Glutamatergic neuron (in vitro differentiated cells): ENCODE data around the gene GMDS. TPM values are rescaled to one million over a fixed set of nuclear protein-coding genes. Genes with fewer than 3 reads are reported as not detected.

Experiments
- DNase-seq: peaks from one replicate; pipeline ENCODE4 v3.0.0; 2022
- H3K27ac Mint-ChIP-seq: one replicate; pipeline ENCODE4 v1.8.0; 2020; ENCODE audit warnings: mild to moderate bottlenecking, mixed read lengths, inconsistent platforms; ENCODE audit not compliant: unreplicated experiment
- H3K27me3 Mint-ChIP-seq: one replicate; pipeline ENCODE4 v1.8.0; 2020; ENCODE audit warnings: mild to moderate bottlenecking, moderate library complexity, mixed read lengths, inconsistent platforms; ENCODE audit not compliant: unreplicated experiment
- H3K36me3 Mint-ChIP-seq: one replicate; pipeline ENCODE4 v1.8.0; 2020; ENCODE audit warnings: mild to moderate bottlenecking, mixed read lengths, inconsistent platforms; ENCODE audit not compliant: unreplicated experiment
- H3K4me1 Mint-ChIP-seq: one replicate; pipeline ENCODE4 v1.8.0; 2020; ENCODE audit warnings: mild to moderate bottlenecking, low read depth, mixed read lengths, inconsistent platforms; ENCODE audit not compliant: unreplicated experiment
- H3K4me3 Mint-ChIP-seq: one replicate; pipeline ENCODE4 v1.8.0; 2020; ENCODE audit warnings: mild to moderate bottlenecking, mixed read lengths, inconsistent platforms; ENCODE audit not compliant: unreplicated experiment
- H3K9me3 Mint-ChIP-seq: one replicate; pipeline ENCODE4 v1.8.0; 2020; ENCODE audit warnings: mild to moderate bottlenecking, moderate library complexity, mixed read lengths, inconsistent platforms; ENCODE audit not compliant: unreplicated experiment
- CTCF ChIP-seq: fragments of 200-600 bp; sonication (generic); IDR thresholded peaks from one replicate; pipeline ENCODE4 v1.5.0; 2021; ENCODE audit not compliant: partially characterized antibody, unreplicated experiment
- total RNA-seq: library from RNA; stranded (reverse); fragmentation: NEBNext Ultra II Directional; extraction: Animal tissue kit (Norgen Biotek cat#: 25700); gene quantifications from one replicate; pipeline ENCODE4 v1.2.1, GENCODE V29; 2021; ENCODE audit not compliant: unreplicated experiment

Gene GMDS
- total RNA-seq, 1 donor from 2014 or later: 8.9 TPM

GRCh38 chr6:2215342-2215741 lies 30.1 kb downstream of the GMDS start:
- Mint-ChIP-seq H3K4me3 (no peak overlapping the region), H3K36me3 (no peaks in the 10 kb centered on the region), H3K27me3 (no peaks in the 10 kb centered on the region), H3K9me3 (peaks cover 2% of the 10 kb centered on the region), H3K4me1 (peaks cover 6% of the 10 kb centered on the region), H3K27ac (no peak overlapping the region)
- no peak for TF ChIP-seq CTCF
- no peak for DNase-seq

GRCh38 chr6:2213086-2213485 lies 32.3 kb downstream of the GMDS start:
- no peak for TF ChIP-seq CTCF
- Mint-ChIP-seq H3K27ac (no peak overlapping the region), H3K27me3 (no peaks in the 10 kb centered on the region), H3K36me3 (no peaks in the 10 kb centered on the region), H3K9me3 (no peaks in the 10 kb centered on the region), H3K4me1 (no peaks in the 10 kb centered on the region), H3K4me3 (no peak overlapping the region)
- no peak for DNase-seq

GRCh38 chr6:2209226-2209809 lies 36.1 kb downstream of the GMDS start:
- no peaks in the 10 kb centered on the region for H3K4me1 Mint-ChIP-seq
- H3K36me3 Mint-ChIP-seq: peaks cover 7% of the 10 kb centered on the region
- peak; percentile 53 for DNase-seq
- H3K27ac Mint-ChIP-seq: no peak overlapping the region
- H3K27me3 Mint-ChIP-seq: no peaks in the 10 kb centered on the region
- no peaks in the 10 kb centered on the region for H3K9me3 Mint-ChIP-seq
- no peak overlapping the region for H3K4me3 Mint-ChIP-seq
- peak; percentile 53 for TF ChIP-seq CTCF

- TF ChIP-seq CTCF: no peak
- H3K4me1 Mint-ChIP-seq: no peaks in the 10 kb centered on the region
- peaks cover 7% of the 10 kb centered on the region for H3K36me3 Mint-ChIP-seq
- H3K27ac Mint-ChIP-seq: no peak overlapping the region
- DNase-seq: no peak
- H3K9me3 Mint-ChIP-seq: no peaks in the 10 kb centered on the region
- no peaks in the 10 kb centered on the region for H3K27me3 Mint-ChIP-seq
- H3K4me3 Mint-ChIP-seq: no peak overlapping the region
Measured at GRCh38 chr6:2208468-2208867, 36.9 kb downstream of the GMDS start.

- H3K4me3 Mint-ChIP-seq: no peak overlapping the region
- H3K9me3 Mint-ChIP-seq: no peaks in the 10 kb centered on the region
- no peak for TF ChIP-seq CTCF
- H3K27me3 Mint-ChIP-seq: no peaks in the 10 kb centered on the region
- no peak for DNase-seq
- no peaks in the 10 kb centered on the region for H3K4me1 Mint-ChIP-seq
- H3K36me3 Mint-ChIP-seq: peaks cover 7% of the 10 kb centered on the region
- no peak overlapping the region for H3K27ac Mint-ChIP-seq
Measured at GRCh38 chr6:2205396-2205795, 40.0 kb downstream of the GMDS start.
